ENCODE data around the gene KIF26B.

KIF26B gene

GRCh38 chr1:245598524-245599305, 443.9 kb downstream of the KIF26B start:
- DNase-seq (ENCODE audit: low spot score) = no peak

GRCh38 chr1:245599371-245600174, 444.8 kb downstream of the KIF26B start:
- DNase-seq (ENCODE audit: low spot score) = no peak

DNA sequence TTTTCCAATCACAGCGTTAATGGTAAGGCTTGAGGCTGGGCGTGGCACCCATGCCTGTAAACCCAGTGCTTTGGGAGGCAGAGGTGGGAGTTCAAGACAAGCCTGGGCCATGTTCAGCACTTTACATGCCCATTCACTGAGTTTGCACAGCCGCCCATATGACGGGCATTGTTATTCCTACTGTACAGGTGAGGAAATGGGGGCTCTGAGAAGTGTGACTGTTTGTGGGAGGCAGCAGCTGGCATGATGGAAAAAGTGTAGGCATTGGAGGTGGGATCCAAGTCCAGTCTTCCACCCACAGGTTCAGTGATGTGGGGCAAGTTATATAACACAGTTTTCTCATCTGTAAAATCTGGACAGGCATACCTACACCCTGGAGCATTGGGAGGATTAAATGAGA, 445.9 kb downstream of the KIF26B start:
- no peak for DNase-seq (ENCODE audit: low spot score)

DNA sequence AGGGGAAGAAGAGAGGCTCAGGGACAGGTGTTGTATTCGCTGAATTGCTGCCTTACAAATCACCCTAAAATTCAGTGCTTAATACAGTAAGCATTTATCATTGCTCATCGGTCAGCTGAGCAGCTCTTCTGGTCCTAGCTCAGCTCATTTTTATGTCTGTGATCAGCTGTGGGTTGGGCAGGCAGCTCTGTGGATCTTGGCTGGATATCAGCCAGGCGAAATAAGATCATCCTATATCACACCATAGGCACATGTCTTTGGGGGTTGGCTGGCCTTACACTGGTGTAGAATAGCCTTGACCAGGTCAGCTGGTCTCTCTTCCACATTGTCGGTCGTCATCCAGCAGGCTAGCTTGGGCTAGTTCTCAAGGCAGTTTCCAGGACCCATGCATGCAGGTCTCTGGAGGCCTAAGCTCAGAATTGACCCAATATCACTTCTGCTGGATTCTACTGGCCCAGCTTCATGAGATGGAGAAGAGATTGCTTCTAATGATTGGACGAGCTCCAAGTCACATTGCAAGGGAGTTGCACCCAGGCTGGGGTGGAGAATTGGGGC, 448.6 kb downstream of the KIF26B start:
- no peak for DNase-seq (ENCODE audit: low spot score)

- no peak for DNase-seq (ENCODE audit: low spot score)
These were observed 450.2 kb downstream of the KIF26B start for GRCh38 chr1:245604979-245605378.

DNA sequence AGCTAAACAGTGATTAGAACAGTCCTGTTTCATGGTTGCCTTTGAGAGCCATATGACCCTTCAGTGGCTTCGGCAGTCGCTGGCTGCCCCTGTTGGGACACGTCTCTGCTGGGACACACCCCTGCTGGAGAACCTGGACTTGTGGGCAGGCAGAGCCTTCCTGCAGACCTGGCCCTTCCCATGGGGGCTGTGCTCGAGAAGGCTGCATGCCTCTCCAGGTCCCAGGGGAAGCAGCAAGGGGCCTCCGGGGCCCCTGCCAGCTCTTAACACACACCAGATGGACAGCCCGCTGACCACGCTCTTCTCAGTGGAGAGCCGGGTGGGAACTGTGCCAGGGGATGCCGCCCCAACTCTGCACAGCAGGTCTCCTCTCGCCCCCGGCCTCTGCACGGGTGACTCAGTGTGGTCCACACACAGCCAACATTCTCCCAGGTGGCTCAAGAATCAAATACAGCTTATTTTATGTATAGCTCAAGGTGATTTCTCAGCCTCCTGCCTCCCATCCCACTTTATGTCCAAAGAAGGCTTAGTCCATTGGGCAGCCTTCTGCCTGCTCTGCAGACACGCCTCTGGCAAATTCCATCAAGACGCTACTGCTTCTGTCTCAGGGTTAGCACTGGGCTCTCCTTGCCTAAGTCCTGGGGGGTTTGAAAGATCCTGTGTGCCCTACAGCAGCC, 450.8 kb downstream of the KIF26B start:
- DNase-seq (ENCODE audit: low spot score) = no peak

DNA sequence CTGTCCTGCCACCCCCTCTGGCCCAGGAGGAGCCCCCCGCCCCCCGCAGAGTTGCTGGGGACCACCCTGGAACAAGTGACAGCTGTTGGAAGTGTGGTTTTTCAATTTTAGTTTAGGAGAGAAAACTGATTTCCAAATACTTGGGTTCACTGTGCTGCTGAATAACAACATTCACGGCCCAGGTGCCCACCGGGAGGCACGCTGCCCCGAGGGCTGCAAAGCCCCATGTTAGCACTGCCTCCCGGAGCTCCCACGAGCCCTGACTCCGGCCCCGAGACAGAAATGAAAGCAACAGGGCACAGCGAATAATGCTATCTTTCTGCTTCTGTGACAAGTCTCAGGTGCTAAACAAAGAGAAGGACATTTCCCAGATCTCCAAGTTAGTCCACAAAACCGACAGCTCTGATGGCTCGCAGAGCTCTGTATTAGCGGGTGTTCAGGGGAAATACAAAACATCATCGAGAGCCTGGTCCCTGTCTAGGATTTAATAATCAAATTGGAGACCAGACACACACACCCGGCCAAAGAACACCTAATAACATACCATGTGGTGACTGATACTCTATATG, 451.5 kb downstream of the KIF26B start:
- no peak for DNase-seq (ENCODE audit: low spot score)

DNA sequence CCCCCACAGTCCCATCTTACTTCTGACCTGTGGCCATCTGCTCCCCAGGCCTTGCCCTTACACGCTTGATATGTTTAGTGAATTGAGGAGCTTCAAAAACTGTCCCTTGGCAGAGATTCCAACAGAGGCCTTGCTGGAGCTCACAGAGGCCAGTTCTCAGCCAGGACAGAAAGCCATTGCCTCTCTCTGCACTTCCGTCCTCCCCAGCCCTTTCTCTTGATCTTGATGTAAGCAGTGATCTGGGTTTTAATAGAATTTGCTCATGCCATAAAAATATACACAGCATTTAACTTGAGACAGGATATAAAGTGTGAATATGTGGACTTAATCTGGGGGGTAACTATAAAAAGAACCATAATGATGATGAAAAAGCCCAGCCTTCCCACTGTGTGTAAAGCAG, 453.5 kb downstream of the KIF26B start:
- DNase-seq (ENCODE audit: low spot score) = no peak

DNA sequence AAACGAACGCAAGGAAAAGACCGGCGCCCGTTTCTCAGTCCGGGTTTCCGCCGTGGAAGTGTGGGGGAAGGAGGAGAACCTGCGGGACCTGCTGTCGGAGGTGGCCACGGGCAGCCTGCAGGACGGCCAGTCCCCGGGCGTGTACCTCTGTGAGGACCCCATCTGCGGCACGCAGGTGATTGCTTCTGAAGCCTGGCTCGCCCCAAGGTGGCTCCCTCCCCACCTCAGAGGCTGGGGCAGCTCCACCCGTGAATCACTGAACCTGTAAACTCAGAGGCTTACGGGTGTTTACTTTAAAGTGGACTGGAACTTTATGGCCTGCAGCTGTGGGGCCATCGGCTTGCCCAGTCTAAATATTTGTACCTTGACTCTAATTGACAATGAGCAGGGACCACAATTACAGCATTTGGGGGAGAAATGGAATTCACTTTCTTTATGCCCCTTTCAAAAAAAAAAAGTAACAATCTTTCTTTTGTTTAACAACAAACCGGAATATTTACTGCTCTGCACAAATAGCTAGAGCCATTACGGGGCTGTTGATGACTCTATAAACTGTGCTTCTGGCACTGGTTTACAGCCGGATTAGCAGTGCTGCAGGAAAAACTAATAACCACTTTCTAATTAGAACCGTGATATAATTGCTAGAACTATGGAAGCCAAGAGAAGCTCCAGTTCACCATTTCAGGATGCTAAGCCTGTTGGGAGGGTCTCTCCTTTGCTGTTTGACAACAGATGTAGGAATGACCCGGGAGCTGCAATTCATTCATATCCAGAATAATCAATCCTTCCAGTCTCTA, 454.8 kb downstream of the KIF26B start:
- no peak for DNase-seq (ENCODE audit: low spot score)

GRCh38 chr1:245611251-245611650, 456.5 kb downstream of the KIF26B start:
- DNase-seq (ENCODE audit: low spot score) = no peak

DNA sequence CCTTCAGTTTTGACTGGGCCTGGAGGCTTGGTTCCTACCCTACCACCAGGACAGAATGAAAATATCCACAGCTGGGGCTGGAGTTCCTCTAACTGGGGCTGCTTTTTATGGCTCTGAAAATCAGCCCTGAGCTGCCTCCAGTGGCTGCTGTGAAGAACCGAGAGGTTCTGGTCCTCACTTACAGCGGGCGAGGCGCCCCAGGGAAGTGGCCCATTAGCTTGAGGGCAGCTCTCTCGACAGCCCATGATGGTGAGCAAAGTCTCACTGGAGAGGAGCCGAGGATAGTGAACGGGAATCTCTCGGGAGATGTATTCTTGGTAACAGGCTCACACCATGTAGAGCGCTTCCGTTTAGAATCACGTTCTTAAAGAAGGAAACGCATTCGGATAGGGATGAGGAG, 459.7 kb downstream of the KIF26B start:
- no peak for DNase-seq (ENCODE audit: low spot score)

- no peak for DNase-seq (ENCODE audit: low spot score)
These were observed 460.2 kb downstream of the KIF26B start for GRCh38 chr1:245615001-245615400.

DNA sequence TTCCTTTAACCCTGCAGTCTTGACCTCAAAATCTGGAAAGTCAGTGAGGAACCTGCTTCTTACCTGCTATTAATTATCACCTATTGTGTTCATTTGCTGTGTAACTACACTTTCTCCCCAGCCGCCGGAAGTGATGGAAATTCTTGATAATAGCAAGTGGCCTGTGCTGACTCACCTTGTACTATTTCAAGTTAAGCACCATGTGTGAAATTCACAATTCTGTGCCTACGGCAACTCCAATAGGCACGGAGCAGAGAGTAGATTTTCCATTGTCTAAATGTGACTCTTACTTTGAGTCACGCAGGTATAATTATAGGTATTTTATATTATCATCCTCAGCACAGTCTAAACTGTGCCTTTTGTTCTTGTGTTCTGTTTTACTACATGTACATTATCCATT, 466.8 kb downstream of the KIF26B start:
- DNase-seq (ENCODE audit: low spot score) = no peak

- DNase-seq (ENCODE audit: low spot score) = no peak
These were observed 467.7 kb downstream of the KIF26B start for GRCh38 chr1:245622332-245623014.

DNA sequence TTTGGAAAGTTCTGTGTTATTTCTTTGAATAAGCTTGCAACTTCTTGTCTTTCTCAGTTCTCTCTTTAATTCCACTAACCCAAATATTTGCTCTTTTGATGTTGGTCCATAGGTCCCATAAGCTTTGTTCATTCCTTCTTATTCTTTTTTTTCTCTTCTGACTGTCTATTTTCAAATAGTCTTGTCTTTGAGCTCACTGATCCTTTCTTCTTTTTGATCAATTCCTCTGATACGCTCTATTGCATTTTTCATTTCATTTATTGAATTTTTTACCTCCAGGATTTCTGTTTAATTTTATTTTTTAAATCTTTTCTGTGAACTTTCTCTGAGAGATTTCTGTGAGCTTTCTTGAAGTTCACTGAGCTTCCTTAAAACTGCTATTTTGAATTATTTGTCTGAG, 486.6 kb downstream of the KIF26B start:
- DNase-seq (ENCODE audit: low spot score) = no peak

DNA sequence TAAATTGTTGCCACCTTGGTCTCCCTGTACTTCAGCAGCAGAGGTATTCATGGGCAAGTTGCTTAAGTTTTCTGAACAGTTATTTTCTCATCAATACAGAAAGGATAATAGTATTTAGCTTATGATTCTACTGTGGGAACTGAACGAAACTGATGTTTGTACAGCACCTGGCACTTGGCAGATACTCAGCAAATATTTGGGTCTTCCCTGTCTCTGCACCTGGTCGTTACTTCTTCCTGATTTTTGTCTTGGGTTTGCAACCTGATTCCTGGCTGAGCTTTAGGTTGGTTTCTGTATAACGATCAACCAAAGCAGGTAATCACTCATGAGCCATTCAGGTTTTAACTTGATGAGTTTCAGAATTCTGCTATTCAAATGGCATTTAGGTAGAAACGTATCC, 490.6 kb downstream of the KIF26B start:
- no peak for DNase-seq (ENCODE audit: low spot score)

DNA sequence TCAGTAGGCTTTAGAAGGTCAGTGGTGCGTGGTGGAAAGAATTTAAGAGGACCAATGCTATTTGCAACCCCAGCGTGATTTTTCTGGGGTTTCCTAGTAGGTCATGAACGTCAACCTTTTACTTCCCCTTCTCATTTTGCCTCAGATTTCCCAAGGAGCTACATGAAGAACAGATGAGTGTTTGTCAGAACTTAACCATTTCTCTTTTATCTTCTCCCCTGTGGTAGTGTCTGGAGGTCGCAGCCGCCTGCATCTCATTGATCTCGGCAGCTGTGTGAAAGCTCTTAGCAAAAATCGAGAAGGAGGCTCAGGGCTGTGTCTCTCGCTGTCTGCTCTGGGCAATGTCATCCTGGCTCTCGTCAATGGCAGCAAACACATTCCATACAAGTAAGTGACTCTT, 491.1 kb downstream of the KIF26B start:
- DNase-seq (ENCODE audit: low spot score) = no peak

GRCh38 chr1:245648749-245649522, 494.2 kb downstream of the KIF26B start:
- no peak for DNase-seq (ENCODE audit: low spot score)

DNA sequence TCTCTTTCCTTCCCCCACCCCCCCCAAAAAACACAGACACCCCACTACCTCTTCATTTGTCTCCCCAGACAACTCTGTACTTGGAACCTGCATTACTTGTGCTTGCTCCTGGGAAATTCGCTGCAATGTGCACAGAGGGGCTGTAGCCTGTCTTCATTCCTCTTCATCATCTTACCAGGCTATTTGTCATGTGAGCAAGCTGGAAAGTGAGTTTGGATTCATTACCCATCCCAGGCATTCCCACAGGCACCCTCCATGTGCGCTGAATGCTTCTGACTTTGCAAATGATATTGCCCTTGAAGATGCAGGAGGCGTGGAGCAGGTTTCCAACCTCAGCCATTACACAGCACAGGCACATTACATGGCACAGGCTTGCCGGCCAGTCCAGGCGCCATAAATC, 494.9 kb downstream of the KIF26B start:
- no peak for DNase-seq (ENCODE audit: low spot score)

DNA sequence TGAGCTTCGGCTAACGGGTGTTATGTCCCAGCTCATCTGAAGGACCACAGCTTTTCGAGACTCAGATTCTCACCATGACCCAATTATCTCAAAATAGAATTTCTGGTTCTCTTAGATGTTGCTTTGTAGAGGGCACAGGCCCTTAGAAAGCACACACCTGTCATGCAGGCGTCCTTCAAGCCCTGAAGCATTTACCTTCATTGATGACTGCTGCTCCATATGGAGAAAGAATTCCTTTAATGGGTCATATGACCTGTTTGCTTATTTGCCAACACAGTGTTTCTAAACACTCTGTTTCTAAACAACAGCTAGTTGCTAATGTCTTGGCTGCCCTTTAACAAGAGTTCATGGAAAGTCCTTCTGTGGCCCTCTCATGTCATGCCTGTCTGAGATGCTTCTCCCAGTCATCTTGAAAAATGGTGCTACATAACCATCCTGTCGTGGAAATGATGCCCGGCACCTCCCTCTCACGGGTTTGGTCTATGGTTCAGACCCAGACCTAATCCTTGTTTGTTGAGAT, 495.7 kb downstream of the KIF26B start:
- no peak for DNase-seq (ENCODE audit: low spot score)
